NCI-H345 (cell line): ENCODE measurements around the gene ARG2.

Source experiments
- DNase-seq: peaks from one replicate; lab custom pipeline; 2025; lab: John Stamatoyannopoulos, UW

The ARG2 gene

DNA sequence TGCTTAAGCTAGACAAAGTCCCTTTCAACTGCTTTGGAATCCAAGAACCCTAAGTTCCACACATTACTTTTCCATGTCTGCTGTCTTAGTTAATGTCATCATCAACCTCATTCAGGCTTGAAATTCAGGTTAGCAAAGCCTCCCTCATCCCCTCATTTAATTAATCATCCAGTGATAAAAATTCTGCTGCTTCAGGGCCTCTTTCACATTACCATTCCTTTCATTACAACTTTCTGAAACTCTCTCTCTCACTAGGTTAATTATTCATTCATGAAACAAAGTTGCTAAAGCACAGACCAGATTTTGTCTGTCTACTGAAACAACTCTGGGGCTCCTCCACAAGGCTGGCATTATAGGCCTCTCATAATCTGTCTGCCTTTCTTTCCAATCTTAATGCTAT, 64.1 kb downstream of the ARG2 start:
- DNase-seq, result no peak

DNA sequence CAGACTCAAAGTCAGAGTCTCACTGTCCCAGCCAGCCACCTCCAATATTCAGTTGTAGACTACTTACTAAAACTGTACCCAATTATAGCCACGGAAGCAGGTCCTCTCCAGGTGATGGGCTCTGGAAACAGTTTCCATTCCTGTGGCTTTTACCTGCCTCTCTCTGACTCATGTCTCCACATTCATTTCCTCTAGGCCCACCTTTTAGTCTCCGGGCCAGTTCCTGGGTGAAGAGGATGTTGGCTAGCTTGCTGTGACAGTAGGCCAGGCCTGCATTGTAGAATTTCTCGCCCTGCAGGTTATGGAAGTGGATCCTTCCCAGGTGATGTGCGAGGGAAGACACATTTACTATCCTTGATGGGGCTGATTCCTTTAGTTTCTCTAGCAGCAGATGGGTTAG, 70.3 kb downstream of the ARG2 start:
- DNase-seq, result no peak

DNA sequence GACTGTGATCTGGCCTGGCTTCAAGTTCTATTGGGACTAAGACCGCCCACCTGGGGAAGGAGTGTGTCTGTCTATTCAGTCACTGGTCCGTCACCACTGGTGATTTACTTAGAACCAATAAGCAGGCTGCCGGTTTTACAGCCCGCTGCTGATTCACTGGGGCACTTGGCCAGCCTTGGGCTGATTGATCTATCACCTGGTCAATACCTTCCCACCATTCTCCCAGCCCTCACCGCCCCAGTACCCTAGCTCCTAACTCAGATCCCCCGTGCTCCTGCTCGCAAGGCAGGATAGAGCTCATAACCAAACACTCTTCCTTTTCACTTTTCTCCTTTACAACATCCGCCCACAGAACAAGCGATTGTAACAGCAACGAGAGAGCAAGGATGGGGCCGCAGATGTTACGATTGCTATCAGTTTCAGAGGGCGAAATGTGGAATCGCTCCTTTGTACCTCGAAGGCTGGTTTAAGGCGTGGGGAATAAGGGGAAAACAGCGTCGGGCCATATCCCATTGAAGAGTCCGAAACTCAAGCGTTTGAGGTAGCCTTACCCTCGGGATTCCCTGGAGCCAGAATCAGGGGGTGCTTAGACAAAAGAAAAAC, 75.2 kb downstream of the ARG2 start:
- DNase-seq, result peak; percentile 89

DNA sequence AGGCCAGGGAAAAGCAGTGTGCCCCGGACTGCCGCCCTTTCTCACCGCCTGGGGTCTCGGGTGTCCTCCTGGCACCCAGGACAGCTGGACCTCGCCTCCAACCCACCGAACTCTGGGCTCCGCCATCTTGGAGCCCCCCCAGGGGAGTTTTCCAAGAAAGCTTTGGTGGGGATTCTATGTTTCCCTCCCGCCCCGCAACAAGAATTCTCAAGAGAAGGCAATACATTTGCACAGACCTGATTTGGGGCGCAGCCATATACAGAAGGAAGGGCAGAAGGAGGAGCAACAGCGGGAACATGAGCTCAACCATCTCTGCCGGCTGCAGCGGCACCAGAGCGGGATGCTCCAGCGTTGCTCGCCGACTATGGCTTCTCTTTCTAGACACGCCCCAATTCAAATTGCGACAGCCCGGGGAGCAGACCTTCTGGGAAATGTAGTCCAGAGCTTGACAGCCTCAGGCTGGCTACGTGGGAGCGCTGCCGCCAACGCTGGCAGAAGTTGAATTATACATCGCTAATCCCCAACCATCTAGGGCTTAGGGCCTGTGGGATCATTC, 75.8 kb downstream of the ARG2 start, which contains the start of gene RDH11:
Gene RDH11, minus strand, starts transcription at position 371 of the 556 bp plus-strand sequence. Its CDS starts 61 bp downstream, at position 310.
- peak; percentile 94 for DNase-seq

DNA sequence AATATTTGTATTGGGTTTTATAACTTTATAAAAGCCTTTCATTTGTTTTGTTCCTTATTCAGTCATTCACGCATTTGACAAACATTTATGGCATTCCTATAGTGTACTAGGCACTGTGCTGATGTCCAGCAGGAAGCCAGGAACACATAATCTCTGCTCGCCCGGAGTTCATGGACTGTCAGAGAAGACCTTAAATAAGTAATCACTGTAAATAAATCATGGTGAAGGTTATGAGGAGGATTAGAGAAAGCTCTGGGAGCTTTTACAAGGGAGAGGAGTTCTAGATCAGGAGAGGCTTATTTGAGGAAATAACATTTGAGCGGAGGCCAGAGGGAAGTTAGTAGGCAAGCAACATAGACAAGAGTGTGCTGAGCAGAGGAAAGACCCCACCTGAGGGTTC, 77.3 kb downstream of the ARG2 start:
- no peak for DNase-seq

DNA sequence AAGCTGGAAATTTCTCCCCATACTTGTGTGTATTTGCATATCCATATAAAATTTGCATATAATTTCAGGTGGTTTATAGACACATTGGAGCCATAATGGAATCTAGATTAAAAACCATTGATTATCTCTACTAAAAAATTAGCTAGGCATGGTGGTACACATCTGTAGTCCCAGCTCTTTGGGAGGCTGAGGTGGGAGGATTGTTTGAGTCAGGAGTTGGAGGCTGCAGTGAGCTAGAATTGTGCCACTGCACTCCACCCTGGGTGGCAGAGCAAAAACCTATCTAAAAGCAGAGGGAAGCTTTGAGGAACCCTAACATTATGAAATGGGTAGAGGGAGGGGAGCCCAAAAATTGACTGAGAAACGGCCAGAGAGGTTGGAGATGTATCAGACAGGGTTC, 78.5 kb downstream of the ARG2 start:
- DNase-seq, result no peak
